Measurements from ENCODE around the gene PRODH2.

GRCh38 chr19:35811317-35812219 is 1.1 kb downstream of the PRODH2 start:
- no peak for TF ChIP-seq CTCF (conservative IDR thresholded peaks at IDR 0.05; ENCODE audit: low read depth, low read length)
- TF ChIP-seq EZH2 (IDR thresholded peaks at IDR 0.05; ENCODE audit: borderline replicate concordance, low read depth, low read length, poor library complexity, severe bottlenecking), result no peak
